ENCODE data around the gene HPD. TPM values are rescaled to one million over a fixed set of nuclear protein-coding genes. Genes with fewer than 3 reads are reported as not detected.

HPD gene
- total RNA-seq, 1 donor from 2014 or later: 1.8 TPM

DNA sequence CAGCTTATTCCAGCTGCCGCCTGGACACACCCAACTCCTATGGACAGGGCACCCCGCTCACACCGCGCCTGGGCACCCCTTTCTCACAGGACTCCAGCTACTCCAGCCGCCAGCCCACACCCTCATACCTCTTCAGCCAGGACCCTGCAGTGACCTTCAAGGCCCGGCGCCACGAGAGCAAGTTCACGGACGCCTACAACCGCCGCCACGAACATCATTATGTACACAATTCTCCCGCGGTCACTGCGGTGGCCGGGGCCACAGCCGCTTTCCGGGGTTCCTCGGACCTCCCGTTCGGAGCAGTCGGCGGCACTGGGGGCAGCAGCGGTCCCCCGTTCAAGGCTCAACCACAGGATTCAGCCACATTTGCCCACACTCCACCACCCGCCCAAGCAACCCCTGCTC lies 48.9 kb downstream of the HPD start:
- Histone ChIP-seq H3K36me3 (peaks cover 47% of the 10 kb centered on the region), H3K4me3 (no peak overlapping the region), H3K9me3 (no peaks in the 10 kb centered on the region), H3K27ac (no peak overlapping the region), H3K4me1 (peaks cover 57% of the 10 kb centered on the region), H3K27me3 (no peaks in the 10 kb centered on the region)
- DNase-seq (no peak), ATAC-seq (no peak)
- intact Hi-C loops (cut with DNase I): no loop called here
- TF ChIP-seq CTCF (IDR thresholded peaks at IDR 0.05): no peak

DNA sequence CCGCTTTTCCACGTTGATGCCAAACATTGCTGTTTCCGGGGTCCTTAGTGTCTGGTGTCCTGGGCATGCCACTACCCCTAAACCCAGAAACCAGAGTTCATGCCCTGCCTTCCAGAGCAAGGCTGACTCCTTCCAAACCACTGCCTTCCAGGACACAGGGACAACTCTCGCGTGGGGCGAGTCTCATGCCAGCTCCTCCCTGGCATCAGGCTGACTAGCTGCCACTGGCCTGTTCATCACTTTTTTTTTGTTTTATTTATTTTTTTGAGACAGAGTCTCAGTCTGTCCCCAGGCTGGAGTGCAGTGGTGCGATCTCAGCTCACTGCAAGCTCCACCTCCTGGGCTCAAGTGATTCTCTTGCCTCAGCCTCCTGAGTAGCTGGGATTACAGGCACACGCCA lies 50.0 kb downstream of the HPD start:
- H3K27me3 ChIP-seq: no peaks in the 10 kb centered on the region
- no peak overlapping the region for H3K27ac ChIP-seq

DNA sequence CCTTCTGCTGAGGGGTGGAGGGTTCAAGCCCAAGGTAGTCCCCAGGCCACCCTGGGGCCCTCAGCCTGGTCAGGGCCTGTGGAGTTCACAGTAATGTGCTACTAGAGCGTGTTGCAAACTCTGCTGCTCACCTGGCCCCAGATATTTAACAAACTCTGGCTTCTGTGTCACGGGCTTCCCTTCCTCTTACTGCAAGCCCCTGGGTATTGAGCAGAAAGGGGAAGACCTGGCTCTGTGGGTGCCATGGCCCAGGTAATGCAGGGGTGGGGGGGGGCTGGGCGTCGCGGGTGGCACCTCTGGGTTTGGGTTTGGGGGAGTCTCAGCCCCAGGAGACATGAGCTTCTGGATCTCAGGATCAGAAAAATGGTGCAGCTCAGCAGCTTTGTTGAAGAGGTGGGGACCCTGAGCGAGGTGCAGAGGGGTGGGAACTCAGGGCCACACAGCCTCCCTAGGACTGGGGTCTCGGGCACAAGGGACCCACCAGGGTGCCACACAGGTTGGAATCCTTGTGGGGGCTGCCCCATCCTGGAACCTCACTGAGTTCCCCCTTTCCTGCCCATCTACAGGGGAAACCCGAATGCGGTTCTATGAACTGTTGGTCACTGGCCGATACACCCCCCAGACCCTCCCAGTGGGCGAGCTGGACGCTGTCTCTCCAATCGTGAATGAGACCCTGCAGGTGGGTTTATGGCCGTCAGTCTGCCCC lies 50.9 kb downstream of the HPD start:
- peaks cover 43% of the 10 kb centered on the region for H3K36me3 ChIP-seq
- intact Hi-C loops (cut with DNase I): no loop called here
- H3K4me3 ChIP-seq: no peak overlapping the region
- H3K27ac ChIP-seq: no peak overlapping the region
- ATAC-seq (no peak), DNase-seq (no peak)
- no peaks in the 10 kb centered on the region for H3K27me3 ChIP-seq
- peaks cover 47% of the 10 kb centered on the region for H3K4me1 ChIP-seq
- H3K9me3 ChIP-seq: no peaks in the 10 kb centered on the region
- TF ChIP-seq CTCF (IDR thresholded peaks at IDR 0.05): no peak

More for the DNA sequence above, 50.0 kb downstream of the HPD start:
- ATAC-seq: no peak
- peaks cover 55% of the 10 kb centered on the region for H3K4me1 ChIP-seq
- H3K9me3 ChIP-seq: no peaks in the 10 kb centered on the region
- intact Hi-C loops (cut with DNase I): no loop called here
- peaks cover 43% of the 10 kb centered on the region for H3K36me3 ChIP-seq
- no peak overlapping the region for H3K4me3 ChIP-seq
- DNase-seq: no peak
- no peak for TF ChIP-seq CTCF (IDR thresholded peaks at IDR 0.05)

- no peak for DNase-seq
- no peaks in the 10 kb centered on the region for H3K9me3 ChIP-seq
- H3K4me1 ChIP-seq: peaks cover 39% of the 10 kb centered on the region
- peak overlapping the region; percentile 71 for H3K4me3 ChIP-seq
- TF ChIP-seq CTCF (IDR thresholded peaks at IDR 0.05): no peak
- peak overlapping the region; percentile 42 for H3K27ac ChIP-seq
- ATAC-seq: no peak
- intact Hi-C loops (cut with DNase I): no loop called here
- no peaks in the 10 kb centered on the region for H3K27me3 ChIP-seq
- H3K36me3 ChIP-seq: peaks cover 43% of the 10 kb centered on the region
These were observed 51.9 kb downstream of the HPD start for GRCh38 chr12:121806546-121807423.

- no peak for DNase-seq
- TF ChIP-seq CTCF (IDR thresholded peaks at IDR 0.05): no peak
These were observed 52.6 kb downstream of the HPD start for GRCh38 chr12:121806009-121806545.

More at GRCh38 chr12:121806009-121806545, 52.6 kb downstream of the HPD start:
- Histone ChIP-seq H3K9me3 (no peaks in the 10 kb centered on the region), H3K4me3 (peak overlapping the region; percentile 71), H3K27ac (peak overlapping the region; percentile 42), H3K4me1 (peaks cover 31% of the 10 kb centered on the region), H3K27me3 (no peaks in the 10 kb centered on the region), H3K36me3 (peaks cover 42% of the 10 kb centered on the region)
- intact Hi-C loops (cut with DNase I): no loop called here
- ATAC-seq: no peak

All from upper lobe of right lung (tissue), 1 donor.